Measurements from ENCODE around the gene ANKRD26.

Gene ANKRD26

GRCh38 chr10:27020243-27020642, 80.1 kb downstream of the ANKRD26 start:
- no peak for DNase-seq (ENCODE audit: low read depth)

GRCh38 chr10:27019827-27020226, 80.5 kb downstream of the ANKRD26 start:
- DNase-seq (ENCODE audit: low read depth) = no peak

- no peak for DNase-seq (ENCODE audit: low read depth)
Observed at GRCh38 chr10:26997610-26998009, 102.7 kb downstream of the ANKRD26 start.

- DNase-seq (ENCODE audit: low read depth) = no peak
Observed at GRCh38 chr10:26994743-26995142, 105.6 kb downstream of the ANKRD26 start.

GRCh38 chr10:26987851-26988250, 112.4 kb downstream of the ANKRD26 start:
- no peak for DNase-seq (ENCODE audit: low read depth)

- DNase-seq (ENCODE audit: low read depth) = no peak
Observed at GRCh38 chr10:26983156-26983555, 117.1 kb downstream of the ANKRD26 start.

GRCh38 chr10:26982058-26982457, 118.2 kb downstream of the ANKRD26 start:
- DNase-seq (ENCODE audit: low read depth) = no peak

GRCh38 chr10:26981232-26981824, 119.0 kb downstream of the ANKRD26 start:
- DNase-seq (ENCODE audit: low read depth) = no peak

- no peak for DNase-seq (ENCODE audit: low read depth)
Observed at GRCh38 chr10:26978519-26978918, 121.8 kb downstream of the ANKRD26 start.

- no peak for DNase-seq (ENCODE audit: low read depth)
Observed at GRCh38 chr10:26977635-26978034, 122.7 kb downstream of the ANKRD26 start.

GRCh38 chr10:26970667-26971066, 129.6 kb downstream of the ANKRD26 start:
- no peak for DNase-seq (ENCODE audit: low read depth)

- no peak for DNase-seq (ENCODE audit: low read depth)
Observed at GRCh38 chr10:26969145-26969926, 131.0 kb downstream of the ANKRD26 start.

- no peak for DNase-seq (ENCODE audit: low read depth)
Observed at GRCh38 chr10:26962835-26963234, 137.5 kb downstream of the ANKRD26 start.

- DNase-seq (ENCODE audit: low read depth) = no peak
Observed at GRCh38 chr10:26960308-26960707, 140.0 kb downstream of the ANKRD26 start.

GRCh38 chr10:26959841-26960240, 140.5 kb downstream of the ANKRD26 start:
- no peak for DNase-seq (ENCODE audit: low read depth)

Measured in GM04504 (cell line).